ENCODE results near the gene RASA3.
"Not testable (repeated sequence)": the region's sequence is repeated elsewhere in the genome, so short reads cannot be mapped to it uniquely, and the experiment has no call there.

Gene RASA3

GRCh38 chr13:114155320-114155719, 22.9 kb upstream of the RASA3 start:
- DNase-seq, result no peak

- no peak for DNase-seq
Observed at GRCh38 chr13:114154476-114154875, 22.1 kb upstream of the RASA3 start.

- DNase-seq, result no peak
Observed at GRCh38 chr13:114153485-114154080, 21.2 kb upstream of the RASA3 start.

- DNase-seq, result no peak
Observed at GRCh38 chr13:114152831-114153371, 20.5 kb upstream of the RASA3 start.

GRCh38 chr13:114152285-114152645, 19.8 kb upstream of the RASA3 start:
- DNase-seq, result no peak

- DNase-seq, result no peak
Observed at GRCh38 chr13:114151565-114152284, 19.3 kb upstream of the RASA3 start.

- no peak for DNase-seq
Observed at GRCh38 chr13:114151031-114151430, 18.6 kb upstream of the RASA3 start.

- DNase-seq, result no peak
Observed at GRCh38 chr13:114149774-114150740, 17.6 kb upstream of the RASA3 start.

GRCh38 chr13:114148886-114149285, 16.5 kb upstream of the RASA3 start:
- DNase-seq, result not testable (repeated sequence)

- DNase-seq, result no peak
Observed at GRCh38 chr13:114148521-114148855, 16.1 kb upstream of the RASA3 start.

GRCh38 chr13:114147803-114148520, 15.5 kb upstream of the RASA3 start:
- no peak for DNase-seq

- peak; percentile 37 for DNase-seq
Observed at GRCh38 chr13:114146629-114147028, 14.2 kb upstream of the RASA3 start.

GRCh38 chr13:114146173-114146572, 13.8 kb upstream of the RASA3 start:
- DNase-seq, result no peak

- DNase-seq, result no peak
Observed at GRCh38 chr13:114145722-114146121, 13.3 kb upstream of the RASA3 start.

GRCh38 chr13:114145256-114145655, 12.8 kb upstream of the RASA3 start:
- no peak for DNase-seq

GRCh38 chr13:114144606-114145244, 12.3 kb upstream of the RASA3 start:
- no peak for DNase-seq

GRCh38 chr13:114143806-114144605, 11.6 kb upstream of the RASA3 start:
- DNase-seq, result no peak

- DNase-seq, result no peak
Observed at GRCh38 chr13:114142640-114143490, 10.4 kb upstream of the RASA3 start.

GRCh38 chr13:114142137-114142550, 9.7 kb upstream of the RASA3 start:
- no peak for DNase-seq

- no peak for DNase-seq
Observed at GRCh38 chr13:114141261-114141996, 9.0 kb upstream of the RASA3 start.
